Measurements from ENCODE around the gene OTUD1.

- TF ChIP-seq CTCF (IDR thresholded peaks at IDR 0.05) (no peak), POLR2A (IDR thresholded peaks at IDR 0.05) (no peak)
These were observed 30.4 kb upstream of the OTUD1 start for GRCh38 chr10:23408330-23408976.
